GM12864 (cell line): Measurements from ENCODE around the gene TNFRSF19.
A peak's percentile ranks its signal among the peaks of the same experiment; 100 is the strongest.
"Not testable (repeated sequence)": the region's sequence is repeated elsewhere in the genome, so short reads cannot be mapped to it uniquely, and the experiment has no call there.

Experiments used
- DNase-seq: peaks from one replicate; pipeline ENCODE4 v3.0.0-alpha.2; 2011; ENCODE audit warnings: low read depth
- H3K4me3 ChIP-seq: 2 replicates; pipeline ENCODE4 v1.5.1; 2011; ENCODE audit warnings: mild to moderate bottlenecking, low read depth, low read length, control low read depth
- CTCF ChIP-seq: IDR thresholded peaks from 2 replicates; pipeline ENCODE4 v1.5.1; 2011; ENCODE audit warnings: low read depth, mild to moderate bottlenecking, moderate library complexity, low read length, control low read depth, inconsistent platforms; ENCODE audit errors: missing control alignments

TNFRSF19 gene

GRCh38 chr13:23570099-23570920 is at the start of gene TNFRSF19:
TSS of gene TNFRSF19 (plus strand) at chr13:23570412. CDS start at chr13:23590184, 19,772 bp downstream.
- DNase-seq, result no peak
- peak within 1 kb of the TSS; percentile 52 for H3K4me3 ChIP-seq

GRCh38 chr13:23529926-23530325 is 40.3 kb upstream of the TNFRSF19 start:
- DNase-seq, H3K4me3 ChIP-seq: not testable (repeated sequence)

More at GRCh38 chr13:23570099-23570920, at the start of gene TNFRSF19:
- no peak for TF ChIP-seq CTCF

- H3K4me3 ChIP-seq, result no peak overlapping the region
- no peak for TF ChIP-seq CTCF
- no peak for DNase-seq
These were observed 38.8 kb upstream of the TNFRSF19 start for GRCh38 chr13:23531446-23531845.

GRCh38 chr13:23534090-23534489 is 36.1 kb upstream of the TNFRSF19 start:
- no peak for TF ChIP-seq CTCF
- H3K4me3 ChIP-seq, result no peak overlapping the region
- no peak for DNase-seq

GRCh38 chr13:23541221-23541824 is 28.9 kb upstream of the TNFRSF19 start:
- TF ChIP-seq CTCF, result no peak
- DNase-seq, result no peak
- no peak overlapping the region for H3K4me3 ChIP-seq

- DNase-seq, result no peak
- H3K4me3 ChIP-seq, result no peak overlapping the region
- TF ChIP-seq CTCF, result no peak
These were observed 25.5 kb upstream of the TNFRSF19 start for GRCh38 chr13:23544668-23545067.

GRCh38 chr13:23547000-23547590 is 23.1 kb upstream of the TNFRSF19 start:
- DNase-seq, result no peak
- TF ChIP-seq CTCF, result no peak
- no peak overlapping the region for H3K4me3 ChIP-seq
